ENCODE data around the gene RUNX2. TPM values are rescaled to one million over a fixed set of nuclear protein-coding genes. Genes with fewer than 3 reads are reported as not detected.

The RUNX2 gene
- total RNA-seq, 2 donors from 2014 or later = 6.7 to 29.5 TPM

DNA sequence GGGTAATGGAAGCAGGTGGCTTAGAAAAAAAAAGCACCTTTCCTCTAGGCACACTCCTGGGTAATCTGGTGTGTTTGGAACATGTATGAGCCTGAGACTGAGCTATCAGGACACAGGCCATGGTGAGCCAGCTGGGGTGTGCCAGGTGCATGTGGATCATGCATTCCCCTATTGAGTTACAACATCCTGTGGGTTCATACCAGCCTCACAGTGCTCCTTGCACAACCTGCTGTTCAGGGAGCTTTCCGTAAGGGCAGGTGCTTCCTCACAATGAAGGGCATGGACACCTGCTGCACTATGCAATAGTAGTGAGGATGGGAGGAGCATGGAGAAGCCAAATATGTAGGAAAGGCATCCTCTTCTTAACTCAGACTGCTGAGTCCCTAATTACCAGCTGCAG lies 246.8 kb downstream of the RUNX2 start:
- H3K4me3 Mint-ChIP-seq = no peak overlapping the region
- no peaks in the 10 kb centered on the region for H3K27me3 Mint-ChIP-seq
- H3K9me3 Mint-ChIP-seq = no peaks in the 10 kb centered on the region
- H3K4me1 Mint-ChIP-seq (ENCODE audit: low read depth in 2 of 2) = peaks cover 22 to 33% of the 10 kb centered on the region in 2 donors
- H3K27ac Mint-ChIP-seq = no peak overlapping the region
- H3K36me3 Mint-ChIP-seq = no peaks in the 10 kb centered on the region
- DNase-seq (ENCODE audit: low spot score) (no peak), ATAC-seq (no peak)

DNA sequence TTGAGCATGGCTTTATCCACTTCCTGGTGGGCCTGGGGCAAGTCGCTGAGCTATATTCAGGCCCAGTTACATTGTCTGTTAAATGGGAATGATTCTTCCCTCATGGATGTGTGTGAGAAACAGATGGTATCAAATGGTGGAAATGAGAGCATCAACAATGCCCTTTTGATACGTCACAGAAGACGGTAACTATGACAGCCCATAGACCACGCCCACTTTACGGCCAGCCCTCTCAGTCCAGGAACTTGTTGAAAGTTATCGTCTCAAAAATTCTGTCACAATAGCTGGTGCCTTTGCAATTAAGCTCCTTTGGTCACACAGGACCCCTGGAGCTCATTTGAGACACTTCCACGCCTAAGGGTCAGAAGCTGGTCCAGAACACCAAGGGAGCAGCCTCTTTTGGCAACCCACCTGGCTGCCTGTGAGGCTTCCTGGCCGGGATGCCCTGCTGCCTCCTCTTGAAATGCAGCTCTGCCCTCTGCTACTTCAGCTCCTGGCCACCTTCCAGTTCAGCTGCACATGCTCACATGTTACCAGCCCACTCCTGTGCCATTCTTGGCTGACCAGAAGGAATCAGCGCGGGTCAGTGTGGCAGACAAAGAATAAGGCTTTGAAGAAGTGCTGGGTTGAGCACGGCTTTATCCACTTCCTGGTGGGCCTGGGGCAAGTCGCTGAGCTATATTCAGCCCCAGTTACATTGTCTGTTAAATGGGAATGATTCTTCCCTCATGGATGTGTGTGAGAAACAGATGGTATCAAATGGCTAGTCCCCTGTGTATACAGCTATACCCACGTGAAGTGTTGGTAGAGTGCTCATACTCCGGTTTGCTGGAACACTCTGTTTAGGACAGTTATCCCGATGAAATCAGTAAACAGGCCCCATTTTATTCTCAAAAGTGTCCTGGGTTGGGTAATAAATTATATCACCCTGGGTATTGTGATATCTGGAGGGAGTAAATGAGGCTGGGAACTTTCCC lies 248.8 kb downstream of the RUNX2 start:
- Mint-ChIP-seq H3K9me3 (no peaks in the 10 kb centered on the region), H3K27ac (no peak overlapping the region), H3K36me3 (no peaks in the 10 kb centered on the region), H3K27me3 (no peaks in the 10 kb centered on the region), H3K4me1 (ENCODE audit: low read depth in 2 of 2) (peaks cover 17 to 26% of the 10 kb centered on the region in 2 donors), H3K4me3 (no peak overlapping the region)
- no peak for DNase-seq (ENCODE audit: low spot score)
- no peak for ATAC-seq

DNA sequence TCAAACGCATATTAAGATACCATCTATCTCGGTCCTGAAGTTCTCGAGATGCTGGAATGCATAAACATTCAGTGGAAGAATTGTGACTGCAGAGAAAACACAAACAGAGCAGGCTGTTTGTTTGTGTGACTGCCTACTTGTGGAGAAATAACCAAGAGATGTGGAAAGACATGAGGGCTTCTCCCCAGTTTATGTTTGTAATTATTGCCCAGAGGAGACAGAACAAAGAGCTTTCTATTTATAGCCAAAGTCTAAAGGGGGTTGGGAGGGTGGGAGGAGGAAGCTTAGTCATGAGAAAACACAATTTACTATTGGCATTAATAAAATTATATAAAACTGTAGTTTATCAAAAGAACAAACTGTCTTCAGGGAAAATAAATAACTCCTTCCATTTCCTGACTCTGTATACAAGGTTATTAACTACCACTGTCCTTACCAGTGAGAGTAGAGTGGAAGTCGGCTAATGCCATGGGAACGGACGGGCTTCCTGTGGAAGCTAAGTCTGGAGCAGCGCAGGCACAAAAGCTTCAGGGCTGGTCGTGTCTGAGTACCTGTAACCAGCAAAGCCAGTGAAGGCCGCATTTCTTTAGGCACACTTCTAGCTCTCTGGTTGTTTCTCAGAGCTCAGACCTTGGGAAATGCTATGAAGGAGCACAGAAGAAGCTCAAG lies 249.8 kb downstream of the RUNX2 start:
- no peak overlapping the region for H3K27ac Mint-ChIP-seq

DNA sequence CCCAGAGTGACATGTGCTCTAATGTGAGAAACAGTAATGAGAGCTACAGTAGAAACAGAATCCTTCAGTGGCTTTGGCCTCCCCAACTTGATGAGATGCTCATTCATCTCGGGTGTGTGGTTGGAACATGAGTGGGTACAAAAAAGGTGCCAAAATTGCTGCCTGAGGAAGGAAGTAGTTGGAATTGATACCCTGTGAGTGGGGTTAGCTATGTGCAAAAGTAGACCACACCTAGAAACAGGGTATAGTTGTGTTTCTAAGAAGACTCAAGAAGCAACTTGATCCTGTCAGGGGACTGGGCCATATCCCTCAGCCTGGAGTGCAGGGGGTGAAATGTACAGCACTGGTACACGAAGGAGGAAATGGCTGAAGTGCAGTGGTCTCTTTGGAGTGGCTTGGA lies 256.0 kb downstream of the RUNX2 start:
- ATAC-seq (peak; percentile 15 to 70), DNase-seq (ENCODE audit: low spot score) (no peak)
- H3K36me3 Mint-ChIP-seq = peaks cover 4% of the 10 kb centered on the region
- peak overlapping the region; percentile 62 for H3K4me3 Mint-ChIP-seq
- H3K4me1 Mint-ChIP-seq (ENCODE audit: low read depth in 2 of 2) = peaks cover 44 to 52% of the 10 kb centered on the region in 2 donors
- H3K9me3 Mint-ChIP-seq = no peaks in the 10 kb centered on the region
- peaks cover 0 to 12% of the 10 kb centered on the region in 2 donors for H3K27me3 Mint-ChIP-seq
- peak overlapping the region; percentile 4 to 78 for H3K27ac Mint-ChIP-seq

More for the DNA sequence above, 249.8 kb downstream of the RUNX2 start:
- Mint-ChIP-seq H3K9me3 (no peaks in the 10 kb centered on the region), H3K4me1 (ENCODE audit: low read depth in 2 of 2) (peaks cover 9 to 20% of the 10 kb centered on the region in 2 donors), H3K4me3 (no peak overlapping the region), H3K27me3 (no peaks in the 10 kb centered on the region), H3K36me3 (peaks cover 4% of the 10 kb centered on the region)
- ATAC-seq (no peak), DNase-seq (ENCODE audit: low spot score) (no peak)

DNA sequence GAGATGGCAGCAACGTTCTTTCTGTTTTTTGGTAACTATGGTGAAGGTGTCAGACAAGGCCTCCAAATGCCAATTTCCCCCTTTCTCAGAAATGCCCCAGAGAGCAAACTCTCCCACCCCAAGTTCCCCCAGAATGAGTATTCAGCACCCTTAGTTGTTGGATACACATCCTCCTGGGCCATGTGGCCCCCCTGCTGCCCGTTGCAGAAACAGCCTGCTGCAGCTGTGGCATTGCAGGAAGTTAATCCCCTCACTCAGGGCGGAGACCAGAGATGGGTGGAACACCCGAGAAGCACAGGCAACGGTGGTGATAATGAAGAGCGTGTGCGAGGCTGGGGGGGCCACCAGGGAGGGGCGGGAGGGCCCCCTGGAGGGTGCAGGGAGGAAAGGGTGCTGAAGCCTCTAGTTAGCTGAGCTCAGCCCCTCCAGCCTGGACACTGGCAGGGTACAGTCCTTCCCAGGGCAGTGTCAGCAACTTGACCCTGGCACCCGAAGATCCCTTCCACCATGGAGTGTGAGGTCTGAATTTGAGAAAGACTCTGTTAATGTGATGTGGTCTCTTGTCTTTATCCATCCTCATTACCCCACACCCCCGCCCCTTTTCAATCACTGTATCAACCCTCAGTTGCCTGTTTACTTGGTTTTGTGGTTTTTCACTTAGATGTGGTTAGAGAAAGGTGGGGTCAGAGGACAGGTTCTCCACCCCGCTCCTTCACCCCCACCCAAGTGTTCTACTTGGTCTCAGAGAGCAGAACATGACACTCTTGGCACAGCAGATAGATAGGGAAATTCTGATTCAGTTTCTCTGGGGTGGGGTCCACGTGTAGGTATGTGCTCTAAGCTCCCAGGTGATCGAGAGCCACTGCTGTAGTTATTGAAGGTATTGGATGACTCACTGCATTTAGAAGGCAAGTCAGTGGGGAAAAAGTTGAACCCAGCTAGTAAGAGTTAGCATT lies 258.4 kb downstream of the RUNX2 start:
- peak overlapping the region; percentile 19 to 78 for H3K27ac Mint-ChIP-seq
- H3K36me3 Mint-ChIP-seq = peaks cover 4% of the 10 kb centered on the region
- ATAC-seq = peak; percentile 63 to 73
- peaks cover 54 to 69% of the 10 kb centered on the region in 2 donors for H3K4me1 Mint-ChIP-seq (ENCODE audit: low read depth in 2 of 2)
- no peaks in the 10 kb centered on the region for H3K9me3 Mint-ChIP-seq
- H3K27me3 Mint-ChIP-seq = peaks cover 0 to 15% of the 10 kb centered on the region in 2 donors
- DNase-seq (ENCODE audit: low spot score) = no peak
- H3K4me3 Mint-ChIP-seq = peak overlapping the region; percentile 77

DNA sequence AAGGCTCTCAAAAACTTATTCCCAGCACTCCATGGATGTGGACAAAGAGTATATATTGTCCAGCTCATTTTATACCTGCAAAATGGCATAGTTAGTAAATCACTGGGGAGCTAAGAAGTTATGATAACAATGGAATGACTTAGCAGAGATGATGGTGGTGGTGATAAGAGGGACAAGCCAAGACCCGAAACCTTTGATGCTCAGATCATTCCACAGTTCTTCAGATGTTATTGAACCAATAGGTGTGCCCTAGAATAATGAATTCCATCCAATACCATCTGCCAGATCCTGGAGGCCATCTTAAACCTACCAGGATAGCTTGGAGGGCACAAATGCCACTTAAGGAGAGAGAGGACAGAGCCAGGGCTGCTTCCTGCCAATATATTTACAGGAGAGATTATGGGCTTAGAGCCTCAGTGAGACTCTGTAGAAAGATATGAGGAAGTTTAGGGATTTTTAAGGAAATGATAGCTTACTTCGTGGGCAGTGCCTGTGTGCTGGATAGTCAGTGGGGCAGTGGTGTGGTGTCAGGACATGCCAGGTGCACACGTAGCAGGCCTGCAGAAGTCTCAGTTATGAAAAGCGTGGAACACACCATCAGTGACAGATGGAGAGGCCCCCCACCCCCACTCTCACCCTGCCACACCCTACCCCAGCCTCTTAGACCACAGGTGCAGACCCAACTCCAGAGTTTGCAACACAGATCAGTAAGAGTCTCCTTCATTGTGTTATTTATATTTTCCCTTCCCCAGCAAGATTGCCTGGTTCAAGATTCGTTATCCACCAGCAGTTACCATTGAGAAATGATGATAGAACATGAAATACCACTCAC lies 259.3 kb downstream of the RUNX2 start:
- H3K27ac Mint-ChIP-seq = peak overlapping the region in 1 of 2 donors; percentile 78
- H3K36me3 Mint-ChIP-seq = peaks cover 4% of the 10 kb centered on the region
- no peaks in the 10 kb centered on the region for H3K9me3 Mint-ChIP-seq
- DNase-seq (ENCODE audit: low spot score) = no peak
- ATAC-seq = no peak
- H3K4me1 Mint-ChIP-seq (ENCODE audit: low read depth in 2 of 2) = peaks cover 54 to 69% of the 10 kb centered on the region in 2 donors
- peak overlapping the region; percentile 77 for H3K4me3 Mint-ChIP-seq
- H3K27me3 Mint-ChIP-seq = peaks cover 0 to 17% of the 10 kb centered on the region in 2 donors

DNA sequence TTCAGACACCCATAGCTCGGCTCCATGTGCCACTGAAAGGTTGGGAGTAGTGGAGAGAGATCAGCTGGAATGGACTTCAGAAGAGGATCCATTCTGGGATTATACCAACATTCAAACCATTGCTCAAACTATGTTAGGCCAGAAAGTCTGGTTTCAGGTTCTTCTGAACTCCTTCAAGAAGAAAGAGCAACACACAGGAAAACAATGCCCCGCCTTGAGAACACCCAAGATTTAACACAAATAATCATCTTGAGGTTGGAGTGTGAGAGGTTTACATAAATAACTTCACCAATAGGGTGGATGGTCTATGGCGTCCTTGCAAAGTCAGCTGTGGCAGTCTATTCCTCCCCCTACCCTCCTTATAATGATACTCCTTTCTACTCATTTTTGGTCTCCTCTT lies 261.2 kb downstream of the RUNX2 start:
- Mint-ChIP-seq H3K4me3 (peak overlapping the region; percentile 34), H3K27me3 (peaks cover 0 to 15% of the 10 kb centered on the region in 2 donors), H3K27ac (peak overlapping the region in 1 of 2 donors; percentile 74), H3K9me3 (no peaks in the 10 kb centered on the region), H3K4me1 (ENCODE audit: low read depth in 2 of 2) (peaks cover 51 to 72% of the 10 kb centered on the region in 2 donors), H3K36me3 (no peaks in the 10 kb centered on the region)
- DNase-seq (ENCODE audit: low spot score) (no peak), ATAC-seq (no peak)

DNA sequence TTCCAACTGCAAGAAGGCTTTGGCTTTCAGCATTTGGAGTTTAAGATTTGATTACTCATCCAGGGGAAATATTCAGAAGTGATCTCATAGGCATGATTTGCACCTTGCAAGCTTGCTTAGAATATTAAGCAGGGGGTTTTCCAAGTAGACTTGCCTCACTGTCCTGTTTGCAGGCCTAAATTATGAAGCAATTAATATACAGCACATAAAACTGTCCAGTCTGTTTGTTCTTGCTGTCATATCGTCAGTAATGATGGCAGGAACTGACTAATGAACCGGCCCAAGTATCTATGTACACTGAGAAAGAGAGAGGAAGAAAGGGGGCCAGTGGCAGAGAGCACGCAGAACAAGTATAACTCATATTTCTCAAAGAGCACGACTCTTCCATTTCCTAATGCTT lies 262.1 kb downstream of the RUNX2 start:
- Mint-ChIP-seq H3K9me3 (no peaks in the 10 kb centered on the region), H3K27me3 (peaks cover 0 to 15% of the 10 kb centered on the region in 2 donors), H3K4me3 (peak overlapping the region; percentile 56), H3K27ac (peak overlapping the region; percentile 63 to 74), H3K36me3 (no peaks in the 10 kb centered on the region), H3K4me1 (ENCODE audit: low read depth in 2 of 2) (peaks cover 44 to 71% of the 10 kb centered on the region in 2 donors)
- ATAC-seq (peak; percentile 66 to 68), DNase-seq (ENCODE audit: low spot score) (no peak)

DNA sequence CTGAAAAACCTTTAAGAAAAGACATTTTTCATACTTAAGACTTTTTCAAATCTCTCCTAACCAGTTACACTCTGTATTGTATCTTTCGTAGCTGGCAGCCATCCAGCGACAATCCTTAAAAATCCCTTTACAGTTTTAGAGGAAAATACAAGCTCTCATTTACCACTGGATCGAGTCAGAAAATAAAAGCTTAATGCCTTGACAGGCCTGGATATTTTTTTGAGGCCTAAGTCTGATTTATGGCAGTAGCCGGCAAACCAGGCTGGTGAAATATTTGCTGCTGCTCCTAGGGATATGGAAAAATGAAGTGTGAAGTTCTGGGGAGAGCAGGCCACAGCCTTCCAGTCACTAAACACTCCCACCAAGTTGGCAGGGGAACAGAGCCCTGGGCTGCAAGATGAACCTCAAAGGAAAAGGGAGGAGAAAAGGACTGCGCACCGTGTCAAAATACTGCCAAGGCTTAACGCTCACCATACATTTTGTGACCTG lies 262.6 kb downstream of the RUNX2 start:
- DNase-seq (ENCODE audit: low spot score) = no peak
- peak overlapping the region; percentile 56 for H3K4me3 Mint-ChIP-seq

DNA sequence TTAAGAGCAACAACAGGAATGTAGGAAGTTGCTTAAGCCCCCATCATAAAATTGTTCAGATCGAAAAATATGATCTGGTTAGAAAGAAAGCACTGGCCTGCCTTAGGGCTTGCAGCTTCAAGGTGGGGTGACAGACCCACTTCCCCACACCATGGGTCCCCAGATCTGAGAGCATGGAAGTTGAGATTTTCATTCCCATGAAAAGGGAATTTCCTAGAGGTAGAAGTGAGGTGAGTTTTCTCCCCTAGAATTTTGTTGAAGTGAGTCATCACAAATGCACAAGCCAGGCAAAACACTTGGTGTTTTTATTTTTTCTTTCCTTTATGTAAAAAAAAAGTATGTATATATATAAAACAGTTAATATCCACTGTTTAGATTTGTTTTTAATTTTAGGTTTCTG lies 263.2 kb downstream of the RUNX2 start:
- no peak for DNase-seq (ENCODE audit: low spot score)
- Mint-ChIP-seq H3K27ac (peak overlapping the region in 1 of 2 donors; percentile 74), H3K36me3 (no peaks in the 10 kb centered on the region), H3K9me3 (no peaks in the 10 kb centered on the region), H3K4me1 (ENCODE audit: low read depth in 2 of 2) (peaks cover 35 to 60% of the 10 kb centered on the region in 2 donors), H3K4me3 (peak overlapping the region; percentile 8), H3K27me3 (peaks cover 0 to 13% of the 10 kb centered on the region in 2 donors)
- no peak for ATAC-seq

More for the DNA sequence above, 262.6 kb downstream of the RUNX2 start:
- Mint-ChIP-seq H3K36me3 (no peaks in the 10 kb centered on the region), H3K27ac (peak overlapping the region; percentile 63 to 74), H3K27me3 (peaks cover 0 to 17% of the 10 kb centered on the region in 2 donors), H3K9me3 (no peaks in the 10 kb centered on the region), H3K4me1 (ENCODE audit: low read depth in 2 of 2) (peaks cover 40 to 65% of the 10 kb centered on the region in 2 donors)
- no peak for ATAC-seq

DNA sequence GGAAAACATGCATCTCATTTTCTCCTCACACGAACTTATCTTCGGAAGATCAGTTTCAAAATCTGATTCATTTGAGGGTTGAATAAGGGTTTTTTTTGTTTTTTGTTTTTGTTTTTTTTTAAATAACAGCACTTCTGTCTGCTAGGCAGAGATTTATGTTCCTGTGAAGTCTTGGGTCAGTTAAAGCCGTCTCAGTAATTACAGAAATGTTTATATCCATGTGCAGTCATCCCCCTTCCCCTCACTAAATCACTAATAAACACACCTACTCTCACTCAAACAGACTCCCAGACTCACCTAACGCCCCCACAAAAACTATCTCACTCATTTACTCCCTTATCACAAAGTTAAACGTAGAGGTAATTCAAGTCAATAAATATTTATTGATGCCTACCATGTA lies 263.8 kb downstream of the RUNX2 start:
- peak overlapping the region in 1 of 2 donors; percentile 74 for H3K27ac Mint-ChIP-seq
- H3K36me3 Mint-ChIP-seq = no peaks in the 10 kb centered on the region
- ATAC-seq = no peak
- peaks cover 29 to 54% of the 10 kb centered on the region in 2 donors for H3K4me1 Mint-ChIP-seq (ENCODE audit: low read depth in 2 of 2)
- DNase-seq (ENCODE audit: low spot score) = no peak
- no peaks in the 10 kb centered on the region for H3K9me3 Mint-ChIP-seq
- H3K4me3 Mint-ChIP-seq = peak overlapping the region; percentile 36
- H3K27me3 Mint-ChIP-seq = peaks cover 0 to 13% of the 10 kb centered on the region in 2 donors

DNA sequence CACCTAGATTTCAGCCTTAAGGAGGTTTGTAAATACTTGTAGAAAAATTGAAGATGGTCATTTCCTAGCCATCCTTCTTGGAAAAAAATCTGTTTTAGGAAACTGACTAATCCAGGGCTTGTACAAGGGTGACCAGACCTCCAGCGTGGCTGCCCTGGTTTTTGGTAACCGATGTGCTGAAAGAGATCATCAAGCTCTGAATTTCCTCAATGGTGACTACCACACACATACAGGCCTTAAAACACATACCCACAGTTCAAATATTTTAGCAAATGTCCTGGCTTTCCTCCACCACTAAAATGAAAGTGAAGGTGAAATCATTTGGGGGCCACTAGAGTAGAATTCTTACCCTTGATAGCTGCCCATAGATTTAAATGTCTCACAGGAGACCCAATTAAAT lies 264.9 kb downstream of the RUNX2 start:
- H3K27me3 Mint-ChIP-seq = peaks cover 0 to 9% of the 10 kb centered on the region in 2 donors
- peak overlapping the region; percentile 24 to 74 for H3K27ac Mint-ChIP-seq
- H3K36me3 Mint-ChIP-seq = no peaks in the 10 kb centered on the region
- DNase-seq (ENCODE audit: low spot score) (no peak), ATAC-seq (no peak)
- peak overlapping the region; percentile 26 for H3K4me3 Mint-ChIP-seq
- H3K4me1 Mint-ChIP-seq (ENCODE audit: low read depth in 2 of 2) = peaks cover 18 to 43% of the 10 kb centered on the region in 2 donors
- H3K9me3 Mint-ChIP-seq = no peaks in the 10 kb centered on the region
